Stimulated activated CD8-positive, alpha-beta memory T cell treated with anti-CD3 and anti-CD28 coated beads, Interleukin-2, amount 100 ng/mL, for 1 hour (primary cell): ENCODE data around the gene CEP70.
"Not testable (repeated sequence)": the region's sequence is repeated elsewhere in the genome, so short reads cannot be mapped to it uniquely, and the experiment has no call there.

Experiments
- DNase-seq, 2 donors: peaks; one replicate each; pipeline ENCODE4 v3.0.0-alpha.2; 2020; ENCODE audit warnings: low read depth in 2 of 2

Gene CEP70

GRCh38 chr3:138591392-138591791, 2.7 kb downstream of the CEP70 start:
- no peak for DNase-seq

GRCh38 chr3:138588445-138588844, 5.6 kb downstream of the CEP70 start:
- DNase-seq, result no peak

GRCh38 chr3:138587374-138587773, 6.7 kb downstream of the CEP70 start:
- DNase-seq, result no peak

GRCh38 chr3:138578961-138579574, 15.0 kb downstream of the CEP70 start:
- no peak for DNase-seq

- no peak for DNase-seq
Observed at GRCh38 chr3:138578141-138578540, 15.9 kb downstream of the CEP70 start.

GRCh38 chr3:138573138-138573537, 20.9 kb downstream of the CEP70 start:
- DNase-seq, result no peak

GRCh38 chr3:138569624-138570023, 24.4 kb downstream of the CEP70 start:
- DNase-seq, result not testable (repeated sequence)

- DNase-seq, result no peak
Observed at GRCh38 chr3:138569090-138569489, 25.0 kb downstream of the CEP70 start.

- no peak for DNase-seq
Observed at GRCh38 chr3:138567403-138567802, 26.7 kb downstream of the CEP70 start.

GRCh38 chr3:138566293-138566692, 27.8 kb downstream of the CEP70 start:
- not testable (repeated sequence) for DNase-seq

GRCh38 chr3:138562902-138563301, 31.2 kb downstream of the CEP70 start:
- DNase-seq, result not testable (repeated sequence)

- DNase-seq, result no peak
Observed at GRCh38 chr3:138560501-138560900, 33.6 kb downstream of the CEP70 start.

GRCh38 chr3:138559134-138559533, 34.9 kb downstream of the CEP70 start:
- no peak for DNase-seq

GRCh38 chr3:138554775-138555174, 39.3 kb downstream of the CEP70 start:
- DNase-seq, result not testable (repeated sequence)

GRCh38 chr3:138550958-138551357, 43.1 kb downstream of the CEP70 start:
- DNase-seq, result not testable (repeated sequence)

- no peak for DNase-seq
Observed at GRCh38 chr3:138549179-138549977, 44.7 kb downstream of the CEP70 start.

- no peak for DNase-seq
Observed at GRCh38 chr3:138547342-138547975, 46.6 kb downstream of the CEP70 start.

- DNase-seq, result no peak
Observed at GRCh38 chr3:138544546-138544945, 49.5 kb downstream of the CEP70 start.

- DNase-seq, result no peak
Observed at GRCh38 chr3:138542977-138543376, 51.1 kb downstream of the CEP70 start.

- no peak for DNase-seq
Observed at GRCh38 chr3:138539352-138539751, 54.7 kb downstream of the CEP70 start.

- DNase-seq, result not testable (repeated sequence)
Observed at GRCh38 chr3:138521445-138521844, 72.6 kb downstream of the CEP70 start.

- no peak for DNase-seq
Observed at GRCh38 chr3:138513090-138513843, 80.8 kb downstream of the CEP70 start.
